Measurements from ENCODE around the gene CACNA2D4.

DNA sequence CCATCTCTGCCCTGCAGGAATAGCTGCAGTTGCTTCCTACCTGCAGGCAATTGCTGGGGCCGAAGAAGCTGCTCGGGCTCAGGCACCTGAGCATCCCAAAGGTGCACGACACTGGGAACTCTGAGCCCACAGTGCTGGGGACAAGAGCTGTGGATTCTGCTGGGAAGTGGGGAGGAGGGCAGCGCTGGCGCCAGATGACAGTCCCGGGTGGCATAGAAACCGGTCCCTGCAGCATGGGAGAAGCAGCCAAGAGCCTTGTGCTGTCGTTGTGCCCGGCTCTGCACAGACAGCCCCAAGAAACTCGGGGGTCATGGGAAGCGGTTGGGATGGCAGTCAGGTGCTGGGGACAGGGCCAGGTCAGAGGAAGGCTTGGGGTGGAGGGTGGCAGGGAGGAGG is 97.6 kb downstream of the CACNA2D4 start:
- TF ChIP-seq, protein P1, sequence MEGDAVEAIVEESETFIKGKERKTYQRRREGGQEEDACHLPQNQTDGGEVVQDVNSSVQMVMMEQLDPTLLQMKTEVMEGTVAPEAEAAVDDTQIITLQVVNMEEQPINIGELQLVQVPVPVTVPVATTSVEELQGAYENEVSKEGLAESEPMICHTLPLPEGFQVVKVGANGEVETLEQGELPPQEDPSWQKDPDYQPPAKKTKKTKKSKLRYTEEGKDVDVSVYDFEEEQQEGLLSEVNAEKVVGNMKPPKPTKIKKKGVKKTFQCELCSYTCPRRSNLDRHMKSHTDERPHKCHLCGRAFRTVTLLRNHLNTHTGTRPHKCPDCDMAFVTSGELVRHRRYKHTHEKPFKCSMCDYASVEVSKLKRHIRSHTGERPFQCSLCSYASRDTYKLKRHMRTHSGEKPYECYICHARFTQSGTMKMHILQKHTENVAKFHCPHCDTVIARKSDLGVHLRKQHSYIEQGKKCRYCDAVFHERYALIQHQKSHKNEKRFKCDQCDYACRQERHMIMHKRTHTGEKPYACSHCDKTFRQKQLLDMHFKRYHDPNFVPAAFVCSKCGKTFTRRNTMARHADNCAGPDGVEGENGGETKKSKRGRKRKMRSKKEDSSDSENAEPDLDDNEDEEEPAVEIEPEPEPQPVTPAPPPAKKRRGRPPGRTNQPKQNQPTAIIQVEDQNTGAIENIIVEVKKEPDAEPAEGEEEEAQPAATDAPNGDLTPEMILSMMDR (IDR thresholded peaks at IDR 0.05; ENCODE audit: low read depth, low read length, missing input control): no peak
- TF ChIP-seq RAD21 (IDR thresholded peaks at IDR 0.05) (no peak), YY1 (IDR thresholded peaks at IDR 0.05) (no peak), TAF1 (conservative IDR thresholded peaks at IDR 0.05) (no peak), SP1 (IDR thresholded peaks at IDR 0.05) (no peak), JUND (IDR thresholded peaks at IDR 0.05) (no peak), RXRA (IDR thresholded peaks at IDR 0.05) (no peak)
- TF ChIP-seq, protein P2, sequence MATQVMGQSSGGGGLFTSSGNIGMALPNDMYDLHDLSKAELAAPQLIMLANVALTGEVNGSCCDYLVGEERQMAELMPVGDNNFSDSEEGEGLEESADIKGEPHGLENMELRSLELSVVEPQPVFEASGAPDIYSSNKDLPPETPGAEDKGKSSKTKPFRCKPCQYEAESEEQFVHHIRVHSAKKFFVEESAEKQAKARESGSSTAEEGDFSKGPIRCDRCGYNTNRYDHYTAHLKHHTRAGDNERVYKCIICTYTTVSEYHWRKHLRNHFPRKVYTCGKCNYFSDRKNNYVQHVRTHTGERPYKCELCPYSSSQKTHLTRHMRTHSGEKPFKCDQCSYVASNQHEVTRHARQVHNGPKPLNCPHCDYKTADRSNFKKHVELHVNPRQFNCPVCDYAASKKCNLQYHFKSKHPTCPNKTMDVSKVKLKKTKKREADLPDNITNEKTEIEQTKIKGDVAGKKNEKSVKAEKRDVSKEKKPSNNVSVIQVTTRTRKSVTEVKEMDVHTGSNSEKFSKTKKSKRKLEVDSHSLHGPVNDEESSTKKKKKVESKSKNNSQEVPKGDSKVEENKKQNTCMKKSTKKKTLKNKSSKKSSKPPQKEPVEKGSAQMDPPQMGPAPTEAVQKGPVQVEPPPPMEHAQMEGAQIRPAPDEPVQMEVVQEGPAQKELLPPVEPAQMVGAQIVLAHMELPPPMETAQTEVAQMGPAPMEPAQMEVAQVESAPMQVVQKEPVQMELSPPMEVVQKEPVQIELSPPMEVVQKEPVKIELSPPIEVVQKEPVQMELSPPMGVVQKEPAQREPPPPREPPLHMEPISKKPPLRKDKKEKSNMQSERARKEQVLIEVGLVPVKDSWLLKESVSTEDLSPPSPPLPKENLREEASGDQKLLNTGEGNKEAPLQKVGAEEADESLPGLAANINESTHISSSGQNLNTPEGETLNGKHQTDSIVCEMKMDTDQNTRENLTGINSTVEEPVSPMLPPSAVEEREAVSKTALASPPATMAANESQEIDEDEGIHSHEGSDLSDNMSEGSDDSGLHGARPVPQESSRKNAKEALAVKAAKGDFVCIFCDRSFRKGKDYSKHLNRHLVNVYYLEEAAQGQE (IDR thresholded peaks at IDR 0.05): no peak
- TF ChIP-seq, protein P3, sequence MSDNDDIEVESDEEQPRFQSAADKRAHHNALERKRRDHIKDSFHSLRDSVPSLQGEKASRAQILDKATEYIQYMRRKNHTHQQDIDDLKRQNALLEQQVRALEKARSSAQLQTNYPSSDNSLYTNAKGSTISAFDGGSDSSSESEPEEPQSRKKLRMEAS (IDR thresholded peaks at IDR 0.05): no peak
- TF ChIP-seq, protein P4, sequence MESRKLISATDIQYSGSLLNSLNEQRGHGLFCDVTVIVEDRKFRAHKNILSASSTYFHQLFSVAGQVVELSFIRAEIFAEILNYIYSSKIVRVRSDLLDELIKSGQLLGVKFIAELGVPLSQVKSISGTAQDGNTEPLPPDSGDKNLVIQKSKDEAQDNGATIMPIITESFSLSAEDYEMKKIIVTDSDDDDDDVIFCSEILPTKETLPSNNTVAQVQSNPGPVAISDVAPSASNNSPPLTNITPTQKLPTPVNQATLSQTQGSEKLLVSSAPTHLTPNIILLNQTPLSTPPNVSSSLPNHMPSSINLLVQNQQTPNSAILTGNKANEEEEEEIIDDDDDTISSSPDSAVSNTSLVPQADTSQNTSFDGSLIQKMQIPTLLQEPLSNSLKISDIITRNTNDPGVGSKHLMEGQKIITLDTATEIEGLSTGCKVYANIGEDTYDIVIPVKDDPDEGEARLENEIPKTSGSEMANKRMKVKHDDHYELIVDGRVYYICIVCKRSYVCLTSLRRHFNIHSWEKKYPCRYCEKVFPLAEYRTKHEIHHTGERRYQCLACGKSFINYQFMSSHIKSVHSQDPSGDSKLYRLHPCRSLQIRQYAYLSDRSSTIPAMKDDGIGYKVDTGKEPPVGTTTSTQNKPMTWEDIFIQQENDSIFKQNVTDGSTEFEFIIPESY (IDR thresholded peaks at IDR 0.05): no peak
